B cell (primary cell): ENCODE results near the gene MYH14. TPM values are rescaled to one million over a fixed set of nuclear protein-coding genes. Genes with fewer than 3 reads are reported as not detected.
A peak's percentile ranks its signal among the peaks of the same experiment; 100 is the strongest.

Experiments
- ATAC-seq: fragments of 200-7000 bp; cut with Tn5 transposase; one replicate; pipeline ENCODE4 v1.10.0; 2021; ENCODE audit warnings: low read depth, mild to moderate bottlenecking, moderate number of reproducible peaks, moderate library complexity
- CTCF ChIA-PET: fragments of 350-600 bp; sonication (Branson Sonifier 250); formaldehyde crosslinking; loops from one replicate; lab custom pipeline; 2021; ENCODE audit warnings: antibody characterized with exemption, inconsistent platforms; lab: Charles Lee
- POLR2A ChIA-PET: fragments of 350-600 bp; sonication (Branson Sonifier 250); formaldehyde crosslinking; loops from one replicate; lab custom pipeline; 2021; ENCODE audit warnings: antibody characterized with exemption; lab: Charles Lee
- DNase-seq: peaks from one replicate; pipeline ENCODE4 v3.0.0; 2013
- H2AFZ ChIP-seq: 2 replicates; pipeline ENCODE4 v1.6.1; 2012; ENCODE audit warnings: mild to moderate bottlenecking, low read depth, low read length; ENCODE audit not compliant: insufficient read depth, poor library complexity, severe bottlenecking
- H3K27ac ChIP-seq, 2 donors: 1 replicate in 1 of 2; 2 replicates in 1 of 2; pipeline ENCODE4 v1.5.1; 2012 to 2013; ENCODE audit warnings: low read length in 2 of 2, mild to moderate bottlenecking in 2 of 2, moderate library complexity in 1 of 2
- H3K27me3 ChIP-seq, 4 experiments: fragments of 200-600 bp in 1 of 4; sonication (generic) in 1 of 4; replicated peaks in 1 of 4; 1 replicate in 2 of 4; 2 replicates in 2 of 4; pipeline versions ENCODE4 v1.6.1 to v1.7.0; 2013 to 2016; ENCODE audit warnings: low read length in 3 of 4, mild to moderate bottlenecking in 2 of 4, mixed read lengths in 1 of 4, moderate library complexity in 1 of 4; ENCODE audit not compliant: insufficient read depth in 4 of 4, control insufficient read depth in 3 of 4; ENCODE audit errors: control extremely low read depth in 1 of 4
- H3K36me3 ChIP-seq, 2 experiments: replicated peaks in 1 of 2; 1 replicate in 1 of 2; 2 replicates in 1 of 2; pipeline versions ENCODE4 v1.6.1 to v1.7.1; 2013; ENCODE audit warnings: low read length in 1 of 2; ENCODE audit not compliant: insufficient read depth in 2 of 2, control insufficient read depth in 1 of 2; ENCODE audit errors: control extremely low read depth in 1 of 2, extremely low read depth in 1 of 2
- H3K4me1 ChIP-seq, 2 donors: fragments of 200-600 bp in 1 of 2; sonication (generic) in 1 of 2; 1 replicate in 1 of 2; 2 replicates in 1 of 2; pipeline versions ENCODE4 v1.5.1 to v1.6.1; 2013 to 2017; ENCODE audit warnings: low read length in 2 of 2; ENCODE audit not compliant: control insufficient read depth in 2 of 2, insufficient read depth in 2 of 2
- H3K4me2 ChIP-seq: replicated peaks from 2 replicates; pipeline ENCODE3; 2012; ENCODE audit warnings: mild to moderate bottlenecking, low read depth, low read length; ENCODE audit not compliant: poor library complexity, severe bottlenecking
- H3K4me3 ChIP-seq, 5 experiments: fragments of 200-600 bp in 1 of 5; sonication (generic) in 1 of 5; 1 replicate in 3 of 5; 2 replicates in 2 of 5; pipeline versions ENCODE4 v1.5.1 to v1.7.0; 2011 to 2016; ENCODE audit warnings: low read length in 4 of 5, mild to moderate bottlenecking in 4 of 5, low read depth in 2 of 5, control low read depth in 1 of 5, moderate library complexity in 1 of 5; ENCODE audit not compliant: insufficient read depth in 1 of 5; ENCODE audit errors: control extremely low read depth in 1 of 5, extremely low read depth in 1 of 5
- H3K79me2 ChIP-seq: fragments of 200-600 bp; sonication (generic); one replicate; pipeline ENCODE4 v1.6.0; 2016; ENCODE audit warnings: low read length; ENCODE audit not compliant: control insufficient read depth, insufficient read depth
- H3K9ac ChIP-seq: fragments of 200-600 bp; sonication (generic); 2 replicates; pipeline ENCODE4 v1.6.1; 2017; ENCODE audit warnings: mild to moderate bottlenecking, low read length, moderate library complexity
- H3K9me3 ChIP-seq, 3 donors: one replicate each; pipeline versions ENCODE4 v1.6.1 to v1.7.1; 2013; ENCODE audit warnings: low read length in 2 of 3; ENCODE audit not compliant: control insufficient read depth in 2 of 3, insufficient read depth in 1 of 3; ENCODE audit errors: control extremely low read depth in 1 of 3
- H4K20me1 ChIP-seq: 2 replicates; pipeline ENCODE4 v1.6.0; 2012; ENCODE audit warnings: mild to moderate bottlenecking, low read length; ENCODE audit not compliant: insufficient read depth, control insufficient read depth, poor library complexity, severe bottlenecking
- H3K27ac Mint-ChIP-seq: one replicate; pipeline ENCODE4 v1.8.0; 2021; ENCODE audit warnings: mixed read lengths
- H3K27me3 Mint-ChIP-seq: one replicate; pipeline ENCODE4 v1.8.0; 2021; ENCODE audit warnings: mixed read lengths
- H3K4me1 Mint-ChIP-seq: one replicate; pipeline ENCODE4 v1.8.0; 2021; ENCODE audit warnings: mixed read lengths
- H3K4me3 Mint-ChIP-seq: one replicate; pipeline ENCODE4 v1.8.0; 2021; ENCODE audit warnings: mixed read lengths
- H3K9me3 Mint-ChIP-seq: one replicate; pipeline ENCODE4 v1.8.0; 2022; ENCODE audit warnings: mixed read lengths; ENCODE audit not compliant: insufficient read depth
- EZH2 ChIP-seq: IDR thresholded peaks from 2 replicates; pipeline ENCODE4 v1.6.1; 2012; ENCODE audit warnings: borderline replicate concordance, low read depth, mild to moderate bottlenecking, moderate library complexity, low read length; ENCODE audit not compliant: insufficient read depth, poor library complexity, severe bottlenecking
- WGBS: methylation state at CpG from one replicate; pipeline ENCODE4 v1.1.5; 2013; ENCODE audit warnings: missing lambda C conversion rate; ENCODE audit not compliant: insufficient coverage; 5-methylcytosine and 5-hydroxymethylcytosine counted together
- intact Hi-C: fragments of 100-400 bp; cut with micrococcal nuclease; formaldehyde crosslinking; loops from one replicate; pipeline ENCODE4 v1.10.0; 2022
- polyA plus RNA-seq: library from polyadenylated mRNA; depleted of rRNA; stranded (reverse); fragments of >200 nt; gene quantifications from 2 replicates; pipeline ENCODE4 v1.2.3, GENCODE V29; 2012
- total RNA-seq, 2 donors: library from RNA; stranded (reverse); fragments of 120-200 nt in 1 of 2; gene quantifications; 1 replicate in 1 of 2; 2 replicates in 1 of 2; pipeline versions ENCODE4 v1.2.3 to v1.2.4, GENCODE V29; 2013 to 2022
- TF ChIP-seq, protein P1 (sequence below): fragments of 200-600 bp; IDR thresholded peaks from one replicate; pipeline ENCODE4 v1.8.0; 2022; ENCODE audit warnings: antibody characterized with exemption, mild to moderate bottlenecking

Gene MYH14
- total and polyA plus RNA-seq, 2 donors (not counting 1 experiment from before 2014, with no cell fraction given), result not detected

DNA sequence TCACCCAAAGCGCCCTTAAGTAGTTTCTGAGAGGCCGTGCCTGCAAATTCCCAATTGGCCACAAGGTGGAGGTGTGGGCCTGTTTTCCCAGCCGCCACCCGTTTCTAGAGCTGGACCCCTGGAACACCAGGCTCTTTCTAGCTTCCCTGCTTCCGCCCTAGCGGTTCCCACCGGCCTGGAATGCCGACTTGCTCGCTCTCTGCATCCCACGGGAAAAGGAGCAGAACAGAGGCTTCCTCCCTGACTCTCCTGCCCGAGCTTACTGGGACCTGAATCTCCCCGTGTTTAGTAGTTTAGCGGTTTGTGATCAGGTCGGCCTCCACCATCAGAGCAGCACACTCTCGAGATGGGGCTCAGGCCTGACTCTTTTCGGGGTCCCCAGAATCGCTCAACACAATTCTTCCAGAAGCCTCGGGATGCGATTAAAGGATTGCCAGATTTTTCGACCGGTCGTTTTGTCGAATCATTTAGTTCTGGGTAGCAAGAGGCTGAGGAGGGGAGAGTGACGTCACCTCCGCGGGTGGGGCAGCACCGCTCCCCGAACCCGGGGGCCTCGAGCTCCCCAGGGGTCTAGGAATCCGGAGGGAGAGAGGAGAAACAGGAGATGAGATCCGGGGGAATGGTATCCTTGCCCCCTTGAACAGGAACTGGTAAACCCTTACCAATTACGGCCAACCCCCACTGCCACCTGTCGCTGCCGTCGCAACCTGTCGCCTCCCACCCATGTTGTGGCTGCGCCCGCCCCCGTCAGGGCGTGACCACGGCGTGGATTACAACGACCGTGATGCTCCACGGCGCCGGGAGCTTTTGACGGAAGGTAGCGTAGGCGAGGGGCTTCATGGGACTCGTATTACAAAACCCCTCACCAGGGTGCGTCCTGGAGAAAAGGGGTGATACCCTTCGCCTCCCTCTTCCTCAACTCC is 154.0 kb downstream of the MYH14 start:
- Histone ChIP-seq H2AFZ (peak overlapping the region; percentile 87), H3K27me3 (no peaks in the 10 kb centered on the region), H3K36me3 (no peaks in the 10 kb centered on the region), H3K4me1 (peaks cover 13 to 34% of the 10 kb centered on the region in 2 donors), H3K9ac (peak overlapping the region; percentile 99), H3K27ac (peak overlapping the region; percentile 95 to 99), H3K79me2 (peaks cover 15% of the 10 kb centered on the region), H3K4me3 (peak overlapping the region; percentile 64 to 99 (median 68)), H3K4me2 (peak overlapping the region; percentile 99), H3K9me3 (peaks cover 0 to 6% (median 0%) of the 10 kb centered on the region in 3 donors), H4K20me1 (no peaks in the 10 kb centered on the region)
- Mint-ChIP-seq H3K27ac (peak overlapping the region; percentile 98), H3K27me3 (no peaks in the 10 kb centered on the region), H3K4me1 (peaks cover 39% of the 10 kb centered on the region), H3K4me3 (peak overlapping the region; percentile 94), H3K9me3 (no peaks in the 10 kb centered on the region)
- CTCF ChIA-PET, result interaction anchor here (0.7 to 6.6 kb wide), 34 partner anchors 10 to 565 kb away, joined by 3 to 76 read pairs (median 6); partner anchors contain the start of genes JOSD2, KCNC3, NAPSA and POLD1
- WGBS, result 12% methylated on average over 46 of the region's 54 CpGs
- ATAC-seq (peak; percentile 81), DNase-seq (peak; percentile 94)
- POLR2A ChIA-PET, result interaction anchor here (0.5 to 2.8 kb wide), 13 partner anchors 10 to 425 kb away, joined by 3 to 33 read pairs (median 8); partner anchors contain the start of genes JOSD2, KCNC3, NR1H2 and SPIB
- intact Hi-C loops, result loop anchor here (1.0 to 5.0 kb wide), 12 partner anchors 10 to 540 kb away; partner anchors contain the start of genes JOSD2, MYBPC2, NR1H2 and POLD1
- no peak for TF ChIP-seq EZH2
- TF ChIP-seq, protein P1, sequence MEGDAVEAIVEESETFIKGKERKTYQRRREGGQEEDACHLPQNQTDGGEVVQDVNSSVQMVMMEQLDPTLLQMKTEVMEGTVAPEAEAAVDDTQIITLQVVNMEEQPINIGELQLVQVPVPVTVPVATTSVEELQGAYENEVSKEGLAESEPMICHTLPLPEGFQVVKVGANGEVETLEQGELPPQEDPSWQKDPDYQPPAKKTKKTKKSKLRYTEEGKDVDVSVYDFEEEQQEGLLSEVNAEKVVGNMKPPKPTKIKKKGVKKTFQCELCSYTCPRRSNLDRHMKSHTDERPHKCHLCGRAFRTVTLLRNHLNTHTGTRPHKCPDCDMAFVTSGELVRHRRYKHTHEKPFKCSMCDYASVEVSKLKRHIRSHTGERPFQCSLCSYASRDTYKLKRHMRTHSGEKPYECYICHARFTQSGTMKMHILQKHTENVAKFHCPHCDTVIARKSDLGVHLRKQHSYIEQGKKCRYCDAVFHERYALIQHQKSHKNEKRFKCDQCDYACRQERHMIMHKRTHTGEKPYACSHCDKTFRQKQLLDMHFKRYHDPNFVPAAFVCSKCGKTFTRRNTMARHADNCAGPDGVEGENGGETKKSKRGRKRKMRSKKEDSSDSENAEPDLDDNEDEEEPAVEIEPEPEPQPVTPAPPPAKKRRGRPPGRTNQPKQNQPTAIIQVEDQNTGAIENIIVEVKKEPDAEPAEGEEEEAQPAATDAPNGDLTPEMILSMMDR, result peak; percentile 89
